BE2C (cell line): ENCODE data around the gene CHRM4.

Source experiments
- DNase-seq: peaks from one replicate; pipeline ENCODE4 v3.0.0-alpha.2; 2020
- H3K27me3 ChIP-seq: fragments of 250-450 bp; sonication (Bioruptor Pico); 2 replicates; pipeline ENCODE4 v1.5.1; 2020; ENCODE audit warnings: mild to moderate bottlenecking
- H3K36me3 ChIP-seq: fragments of 250-450 bp; sonication (Bioruptor Pico); 2 replicates; pipeline ENCODE4 v1.5.1; 2020; ENCODE audit warnings: mild to moderate bottlenecking
- H3K4me1 ChIP-seq: fragments of 250-450 bp; sonication (Bioruptor Pico); 2 replicates; pipeline ENCODE4 v1.5.1; 2020
- H3K4me3 ChIP-seq: 2 replicates; pipeline ENCODE4 v1.5.1; 2011; ENCODE audit warnings: low read depth, low read length
- H3K9me3 ChIP-seq: fragments of 250-450 bp; sonication (Bioruptor Pico); 2 replicates; pipeline ENCODE4 v1.5.1; 2020
- TF ChIP-seq, protein P1 (sequence below): IDR thresholded peaks from 2 replicates; pipeline ENCODE4 v1.5.1; 2012; ENCODE audit warnings: mild to moderate bottlenecking, low read depth, low read length

The CHRM4 gene

DNA sequence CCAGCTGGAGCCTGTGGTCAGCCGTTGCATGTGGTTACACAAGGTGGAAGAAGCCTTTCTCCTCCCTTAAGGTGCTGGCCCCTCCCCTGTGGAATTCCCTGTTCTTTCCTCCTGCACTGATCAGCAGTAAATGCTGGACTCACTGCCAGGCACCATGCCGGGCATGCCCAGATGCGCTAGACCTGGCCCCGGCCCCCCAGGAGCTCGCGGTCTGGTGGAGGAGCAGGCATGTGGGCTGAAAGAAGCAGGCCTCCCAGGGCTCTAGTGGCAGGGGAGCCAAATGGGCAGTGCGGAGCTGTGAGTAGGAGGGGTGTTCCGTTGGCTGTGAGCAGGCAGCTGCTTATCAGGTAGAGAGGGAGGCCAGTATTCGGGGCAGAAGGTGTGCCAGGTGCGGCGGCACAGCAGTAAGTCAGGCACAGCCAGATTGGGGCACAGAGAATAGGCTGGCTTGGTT lies 34.1 kb downstream of the CHRM4 start:
- DNase-seq = no peak
- H3K4me1 ChIP-seq = peaks cover under 1% of the 10 kb centered on the region; the same call in 1 of the 2 replicates
- H3K9me3 ChIP-seq = no peaks in the 10 kb centered on the region
- H3K27me3 ChIP-seq = no peaks in the 10 kb centered on the region
- TF ChIP-seq, protein P1, sequence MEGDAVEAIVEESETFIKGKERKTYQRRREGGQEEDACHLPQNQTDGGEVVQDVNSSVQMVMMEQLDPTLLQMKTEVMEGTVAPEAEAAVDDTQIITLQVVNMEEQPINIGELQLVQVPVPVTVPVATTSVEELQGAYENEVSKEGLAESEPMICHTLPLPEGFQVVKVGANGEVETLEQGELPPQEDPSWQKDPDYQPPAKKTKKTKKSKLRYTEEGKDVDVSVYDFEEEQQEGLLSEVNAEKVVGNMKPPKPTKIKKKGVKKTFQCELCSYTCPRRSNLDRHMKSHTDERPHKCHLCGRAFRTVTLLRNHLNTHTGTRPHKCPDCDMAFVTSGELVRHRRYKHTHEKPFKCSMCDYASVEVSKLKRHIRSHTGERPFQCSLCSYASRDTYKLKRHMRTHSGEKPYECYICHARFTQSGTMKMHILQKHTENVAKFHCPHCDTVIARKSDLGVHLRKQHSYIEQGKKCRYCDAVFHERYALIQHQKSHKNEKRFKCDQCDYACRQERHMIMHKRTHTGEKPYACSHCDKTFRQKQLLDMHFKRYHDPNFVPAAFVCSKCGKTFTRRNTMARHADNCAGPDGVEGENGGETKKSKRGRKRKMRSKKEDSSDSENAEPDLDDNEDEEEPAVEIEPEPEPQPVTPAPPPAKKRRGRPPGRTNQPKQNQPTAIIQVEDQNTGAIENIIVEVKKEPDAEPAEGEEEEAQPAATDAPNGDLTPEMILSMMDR = no peak
- no peak overlapping the region for H3K4me3 ChIP-seq
- H3K36me3 ChIP-seq = no peaks in the 10 kb centered on the region

DNA sequence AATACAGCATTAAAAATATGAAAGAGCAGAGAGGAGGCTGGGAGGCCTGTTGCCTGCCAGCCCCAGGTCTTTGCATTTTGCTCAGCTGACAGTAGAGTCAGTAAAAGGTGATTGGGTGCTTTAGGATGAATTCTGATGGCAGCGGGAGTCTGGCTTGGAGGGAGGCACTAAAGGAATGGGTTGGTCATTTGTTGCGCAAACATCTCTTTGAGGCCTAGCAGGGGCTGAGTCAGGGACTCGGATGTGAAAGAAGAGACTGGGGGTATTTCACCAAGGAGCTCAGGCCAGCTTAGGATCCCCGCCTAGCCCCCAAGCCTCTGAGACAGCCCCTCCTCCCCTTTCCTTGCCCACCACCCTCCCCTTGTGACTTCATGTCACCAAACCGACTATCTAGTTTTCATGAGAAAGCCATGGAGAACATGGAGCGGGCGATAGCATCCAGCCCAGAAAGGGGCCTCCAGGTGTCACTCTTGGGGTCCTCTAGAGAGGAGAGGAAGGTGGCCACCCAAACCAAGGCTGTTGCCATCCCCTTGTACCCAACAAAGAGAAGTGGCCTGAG lies 34.6 kb downstream of the CHRM4 start:
- Histone ChIP-seq H3K9me3 (no peaks in the 10 kb centered on the region), H3K36me3 (no peaks in the 10 kb centered on the region), H3K27me3 (no peaks in the 10 kb centered on the region), H3K4me3 (no peak overlapping the region), H3K4me1 (no peaks in the 10 kb centered on the region; the same call in 1 of the 2 replicates)
- TF ChIP-seq, protein P1 = no peak
- DNase-seq = no peak

DNA sequence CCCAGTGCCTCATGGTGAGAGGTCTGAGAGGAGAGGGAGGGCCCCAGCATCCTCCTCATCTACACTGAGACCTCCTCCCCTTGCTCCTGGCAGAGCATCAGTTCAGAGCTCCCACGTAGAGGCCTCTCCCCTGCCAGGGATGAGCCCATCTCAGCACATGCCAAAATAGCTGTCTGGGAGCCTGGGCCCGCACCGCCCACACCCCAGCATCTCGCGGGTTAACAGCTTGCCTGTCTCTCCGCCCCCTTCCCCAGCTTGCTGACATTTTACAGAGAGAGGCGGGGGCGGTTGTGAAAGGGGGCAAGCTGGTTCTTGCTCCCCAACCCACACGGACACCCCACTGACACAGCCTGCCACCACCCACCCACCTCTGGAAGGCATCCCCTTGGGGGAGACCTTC lies 37.9 kb downstream of the CHRM4 start:
- no peak overlapping the region for H3K4me3 ChIP-seq
- H3K27me3 ChIP-seq = no peaks in the 10 kb centered on the region
- H3K36me3 ChIP-seq = no peaks in the 10 kb centered on the region
- no peak for DNase-seq
- H3K4me1 ChIP-seq = peaks cover 2% of the 10 kb centered on the region; the same call in 1 of the 2 replicates
- H3K9me3 ChIP-seq = no peaks in the 10 kb centered on the region
- TF ChIP-seq, protein P1 = no peak

DNA sequence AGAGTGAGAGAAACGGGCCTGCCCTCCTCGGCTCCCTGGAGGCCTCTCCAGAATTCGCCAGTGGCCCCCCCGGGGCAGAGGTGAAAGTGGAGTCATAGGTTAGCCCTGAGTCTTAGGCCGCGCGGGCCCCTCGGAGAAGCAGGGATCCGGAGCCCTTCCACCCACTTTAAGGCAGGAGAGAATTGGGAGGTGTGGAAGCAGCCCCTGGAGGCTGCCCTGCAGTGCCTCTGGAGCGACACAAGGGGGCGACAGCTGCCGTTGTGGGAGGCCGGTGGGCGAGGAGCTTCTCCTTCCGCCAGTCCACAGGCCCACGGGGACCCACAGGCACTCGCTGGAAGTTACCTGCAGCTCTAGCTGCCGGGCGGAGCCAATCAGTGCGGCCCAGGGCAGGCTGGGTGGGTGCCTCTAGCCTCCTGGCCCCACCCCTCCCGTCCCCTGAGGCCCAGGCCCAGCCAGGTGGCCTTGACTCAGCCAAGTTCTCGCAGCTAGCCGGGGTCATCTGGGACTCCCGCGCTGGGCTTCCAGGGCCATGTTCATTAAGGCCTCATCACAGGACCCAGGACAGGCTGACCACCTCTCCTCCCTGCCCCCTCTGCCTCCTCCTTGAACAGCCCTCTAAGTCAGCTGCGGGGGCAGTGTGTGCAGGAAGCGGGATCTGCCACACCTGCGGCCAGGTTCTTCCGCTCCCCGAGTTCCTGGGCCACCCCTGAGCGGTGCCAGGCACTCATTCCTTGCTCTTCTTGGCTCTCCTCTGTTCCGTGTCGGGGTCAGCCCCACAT lies 39.3 kb downstream of the CHRM4 start:
- H3K27me3 ChIP-seq = no peaks in the 10 kb centered on the region
- DNase-seq = peak; percentile 53
- H3K36me3 ChIP-seq = no peaks in the 10 kb centered on the region
- H3K4me3 ChIP-seq = no peak overlapping the region
- TF ChIP-seq, protein P1 = peak; percentile 70
- H3K9me3 ChIP-seq = no peaks in the 10 kb centered on the region
- peaks cover 2% of the 10 kb centered on the region; the same call in 1 of the 2 replicates for H3K4me1 ChIP-seq

DNA sequence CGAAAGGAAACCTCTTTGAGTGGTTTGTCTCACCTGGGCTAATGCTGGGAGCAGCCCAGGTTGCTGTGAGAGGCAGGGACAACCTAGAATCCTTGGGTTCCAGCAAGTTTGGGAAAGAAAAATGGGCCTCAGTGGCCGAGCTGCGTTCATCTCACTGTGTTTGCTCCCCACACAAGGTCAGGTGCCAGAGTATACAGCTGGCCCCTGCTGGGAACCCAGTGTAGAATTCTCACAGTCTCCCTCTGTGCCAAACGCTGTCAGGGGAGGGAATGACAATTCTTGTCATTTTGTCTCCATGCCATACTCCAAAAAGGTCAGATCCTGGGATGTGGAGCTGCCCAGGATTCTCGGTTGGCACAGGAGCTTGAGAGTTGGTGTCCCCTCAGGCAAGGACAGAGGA lies 40.0 kb downstream of the CHRM4 start:
- Histone ChIP-seq H3K9me3 (no peaks in the 10 kb centered on the region), H3K27me3 (no peaks in the 10 kb centered on the region), H3K36me3 (no peaks in the 10 kb centered on the region), H3K4me3 (no peak overlapping the region), H3K4me1 (peaks cover 2% of the 10 kb centered on the region; the same call in 1 of the 2 replicates)
- DNase-seq = no peak
- TF ChIP-seq, protein P1 = no peak

DNA sequence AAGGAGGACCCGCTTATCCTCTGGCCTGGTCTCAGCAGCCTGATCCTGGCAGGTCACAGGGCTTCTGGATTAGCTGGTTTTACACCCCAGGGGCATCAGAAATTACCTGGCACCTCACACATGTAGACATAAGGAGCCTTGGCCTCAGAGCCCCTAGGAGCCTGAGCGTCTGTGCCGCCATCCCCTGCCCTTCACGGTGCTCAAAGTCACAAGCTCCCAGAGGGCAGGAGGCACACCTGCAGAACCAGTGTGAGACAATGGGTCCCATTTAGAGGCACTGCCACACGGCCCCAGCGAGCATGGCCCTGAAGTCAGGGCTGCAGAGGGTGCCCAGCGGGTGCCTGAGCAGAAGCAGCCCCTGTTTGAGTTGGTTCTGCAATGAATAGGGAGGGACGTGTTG lies 40.4 kb downstream of the CHRM4 start:
- no peaks in the 10 kb centered on the region for H3K27me3 ChIP-seq
- H3K36me3 ChIP-seq = no peaks in the 10 kb centered on the region
- DNase-seq = no peak
- no peaks in the 10 kb centered on the region for H3K9me3 ChIP-seq
- H3K4me1 ChIP-seq = peaks cover 2% of the 10 kb centered on the region; the same call in 1 of the 2 replicates
- no peak overlapping the region for H3K4me3 ChIP-seq
- TF ChIP-seq, protein P1 = no peak
